HG03095 (cell line): ENCODE data around the gene AUTS2.

Source experiments
- ATAC-seq: cut with Tn5 transposase; IDR thresholded peaks from one replicate; pipeline ENCODE4 v1.9.1; 2021; ENCODE audit warnings: moderate library complexity; ENCODE audit not compliant: unreplicated experiment

Gene AUTS2

GRCh38 chr7:70143075-70144044 is 545.1 kb downstream of the AUTS2 start:
- ATAC-seq, result no peak

DNA sequence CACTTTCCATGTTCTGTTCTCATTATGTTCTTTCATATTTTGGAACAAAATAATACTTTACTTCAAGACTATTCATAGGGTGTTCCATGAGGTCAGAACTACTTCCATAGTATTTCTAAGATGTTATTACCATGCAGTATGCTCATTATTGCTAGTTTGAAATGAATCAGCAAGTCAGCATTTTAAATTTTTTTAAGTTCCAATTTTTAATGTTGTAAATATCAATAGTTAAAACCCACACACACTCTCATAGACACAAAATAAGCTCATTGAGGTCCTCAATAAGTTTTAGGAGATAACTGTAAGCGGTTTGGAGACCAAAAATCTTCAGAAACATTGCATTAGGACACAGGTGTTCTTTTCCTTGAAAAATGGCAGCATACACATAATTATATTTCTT is 550.7 kb downstream of the AUTS2 start:
- no peak for ATAC-seq

DNA sequence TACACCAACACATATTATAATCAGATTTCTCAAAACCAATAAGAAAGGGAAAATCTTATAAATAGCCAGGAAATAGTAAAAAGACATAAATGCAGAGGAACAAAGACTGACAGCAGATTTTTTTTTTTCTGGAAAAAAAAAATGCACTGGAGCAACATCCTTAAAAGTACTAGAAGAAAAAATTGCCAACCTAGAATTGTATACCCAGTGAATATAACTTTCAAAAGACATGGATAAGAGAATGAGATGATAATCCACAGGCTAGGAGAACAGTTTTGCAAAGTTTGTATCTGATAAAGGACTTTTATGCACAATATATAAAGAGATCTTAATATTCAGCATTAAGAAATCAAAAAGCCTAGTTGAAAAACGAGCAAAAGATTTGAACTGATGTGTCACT is 554.0 kb downstream of the AUTS2 start:
- no peak for ATAC-seq

DNA sequence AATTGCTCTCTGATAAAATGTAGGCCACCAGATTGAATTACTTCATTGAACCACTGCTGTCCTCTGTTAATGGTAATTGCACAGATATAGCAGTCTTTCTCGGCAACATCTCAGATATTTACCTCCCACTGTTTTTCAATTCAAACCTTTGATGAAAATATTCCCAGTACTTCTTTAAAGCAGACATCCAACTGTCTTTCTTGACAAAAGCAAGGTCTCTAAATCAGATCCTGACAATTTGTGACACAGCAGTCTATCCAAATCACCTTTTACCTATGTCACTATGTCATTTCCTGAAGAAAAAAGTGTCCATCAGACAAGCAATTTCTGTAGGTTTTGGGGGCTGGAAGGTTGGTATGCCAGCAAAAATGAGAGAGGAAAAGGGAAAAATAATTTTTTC is 555.7 kb downstream of the AUTS2 start:
- no peak for ATAC-seq

DNA sequence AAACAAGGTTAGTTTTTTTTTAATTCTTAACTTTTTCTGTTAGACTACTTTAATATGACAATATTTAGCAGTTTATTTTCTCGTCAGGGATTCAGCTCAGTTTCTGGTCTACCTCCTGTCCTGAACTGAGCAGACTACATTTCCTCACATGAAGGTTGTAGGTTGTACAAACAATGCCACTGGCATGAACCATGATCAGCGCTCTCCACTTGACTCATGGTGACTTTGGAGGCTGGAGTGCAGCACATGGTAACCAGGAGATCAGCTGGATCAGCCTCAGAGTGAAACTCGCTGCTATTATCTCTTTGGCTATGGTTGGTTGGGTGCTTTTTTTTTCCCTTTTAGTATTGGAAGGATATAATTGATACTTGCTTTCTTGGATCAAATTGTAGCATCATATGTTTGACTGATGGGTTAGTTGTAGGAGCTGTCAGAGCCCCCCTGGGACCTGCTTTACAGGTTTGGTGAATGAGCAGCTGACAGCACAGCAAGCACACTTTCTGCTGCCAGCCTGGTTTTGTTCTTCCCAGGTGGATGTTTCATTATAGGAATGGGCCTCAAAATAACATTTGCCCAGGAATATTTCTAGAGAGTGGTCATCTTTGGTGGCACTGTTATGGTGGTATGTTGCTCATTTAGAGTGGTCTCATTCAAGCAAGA is 556.4 kb downstream of the AUTS2 start:
- no peak for ATAC-seq

GRCh38 chr7:70156057-70156456 is 557.8 kb downstream of the AUTS2 start:
- no peak for ATAC-seq

GRCh38 chr7:70159121-70159520 is 560.8 kb downstream of the AUTS2 start:
- no peak for ATAC-seq

GRCh38 chr7:70165477-70166170 is 567.3 kb downstream of the AUTS2 start:
- ATAC-seq, result no peak

DNA sequence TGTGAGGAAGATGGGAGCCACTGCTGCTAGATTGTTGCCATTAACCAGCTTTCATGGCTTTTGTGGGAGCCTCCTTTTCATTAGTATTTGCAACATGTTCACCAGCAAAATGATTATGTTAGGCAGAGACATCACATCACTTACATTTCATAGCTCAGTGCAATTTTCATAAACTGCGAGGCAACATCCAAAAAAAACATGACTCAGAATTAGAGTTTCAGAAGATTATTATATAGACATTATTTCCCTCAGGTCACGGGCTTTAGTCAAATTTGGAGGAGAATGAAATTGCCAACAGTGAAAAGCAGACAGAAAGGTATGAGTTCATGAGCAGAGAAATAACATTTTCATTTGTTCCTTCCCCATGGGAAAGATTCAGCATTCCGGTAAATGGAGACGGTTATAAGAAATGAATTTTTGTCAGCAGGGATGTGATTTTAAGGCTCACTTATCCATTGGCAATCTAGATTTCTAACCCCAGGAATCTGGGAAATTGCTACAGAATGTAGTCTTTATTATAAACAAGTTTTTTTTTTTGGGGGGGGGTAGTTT is 573.2 kb downstream of the AUTS2 start:
- no peak for ATAC-seq

DNA sequence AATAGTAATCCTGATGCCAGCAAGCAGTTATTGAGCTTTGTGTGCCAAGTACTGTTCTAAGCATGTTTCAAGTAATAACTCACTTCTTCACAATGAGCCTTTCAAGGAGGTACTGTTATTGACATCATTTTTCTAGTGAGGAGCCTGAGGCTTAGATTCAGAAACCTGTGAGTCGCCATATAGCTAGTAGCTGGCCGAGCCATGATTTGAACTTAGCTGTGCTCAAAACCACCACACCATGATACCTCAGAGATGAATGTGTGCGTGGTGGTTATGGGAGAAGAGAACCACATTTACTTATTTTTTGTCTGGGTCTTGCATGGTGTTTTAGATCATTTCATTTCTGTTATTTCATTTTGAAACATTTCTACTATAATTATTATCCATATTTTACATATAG is 578.9 kb downstream of the AUTS2 start:
- no peak for ATAC-seq

DNA sequence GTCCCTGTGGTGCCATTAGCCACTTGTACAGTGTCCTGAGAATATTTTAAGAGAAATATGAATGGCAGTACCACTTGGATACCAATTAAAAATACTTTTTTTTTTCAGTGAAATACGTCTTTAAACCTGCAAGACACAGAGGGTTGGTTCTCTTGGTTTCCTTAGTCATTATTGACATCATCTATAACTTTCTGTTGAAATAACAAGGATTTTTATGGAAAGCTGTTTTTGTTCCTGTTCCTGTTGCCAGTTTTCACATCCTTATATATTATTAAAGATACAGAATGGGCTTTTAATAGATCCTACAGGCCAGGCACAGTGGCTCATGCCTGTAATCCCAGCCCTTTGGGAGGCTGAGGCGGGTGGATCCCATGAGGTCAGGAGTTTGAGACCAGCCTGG is 579.9 kb downstream of the AUTS2 start:
- ATAC-seq, result no peak

- ATAC-seq, result no peak
These were observed 580.5 kb downstream of the AUTS2 start for GRCh38 chr7:70178787-70179186.

DNA sequence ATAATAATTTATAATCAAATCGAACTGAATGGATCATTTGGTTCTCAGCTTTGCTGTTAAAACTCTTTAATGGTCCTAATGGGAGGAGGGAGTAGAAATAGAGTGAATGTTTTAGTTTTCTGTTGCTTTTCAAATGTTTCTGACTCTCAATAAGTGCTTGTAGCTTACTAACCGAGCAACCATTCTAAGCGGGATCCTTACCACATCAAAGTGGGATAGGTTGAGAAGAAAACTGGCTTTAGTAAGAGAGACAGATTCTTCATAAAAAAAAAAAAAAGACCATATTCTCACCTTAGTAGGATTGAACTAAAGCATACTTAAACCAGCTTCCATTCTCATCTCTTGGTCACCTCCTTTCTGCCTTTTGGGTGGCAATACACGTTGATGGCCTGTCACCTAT is 584.2 kb downstream of the AUTS2 start:
- no peak for ATAC-seq

DNA sequence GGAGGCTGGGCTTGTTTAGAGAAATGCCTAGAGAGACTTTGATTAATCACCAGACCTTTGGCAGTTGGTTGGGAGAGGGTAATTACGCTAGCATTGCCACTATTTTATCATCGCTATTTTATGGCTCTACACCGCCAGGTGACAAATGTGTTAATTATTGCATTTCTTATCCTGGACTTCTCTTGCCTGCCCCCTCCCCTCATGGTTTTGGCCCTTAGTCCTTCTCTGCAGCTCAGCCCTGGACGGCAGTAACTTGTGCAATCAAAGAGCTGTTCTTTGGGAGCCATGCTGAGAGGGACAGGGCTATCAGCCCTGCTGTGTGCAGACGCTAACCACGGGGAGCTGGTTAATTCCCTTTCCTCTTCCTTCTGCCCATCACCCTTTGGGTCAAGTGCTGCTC is 585.0 kb downstream of the AUTS2 start:
- no peak for ATAC-seq

DNA sequence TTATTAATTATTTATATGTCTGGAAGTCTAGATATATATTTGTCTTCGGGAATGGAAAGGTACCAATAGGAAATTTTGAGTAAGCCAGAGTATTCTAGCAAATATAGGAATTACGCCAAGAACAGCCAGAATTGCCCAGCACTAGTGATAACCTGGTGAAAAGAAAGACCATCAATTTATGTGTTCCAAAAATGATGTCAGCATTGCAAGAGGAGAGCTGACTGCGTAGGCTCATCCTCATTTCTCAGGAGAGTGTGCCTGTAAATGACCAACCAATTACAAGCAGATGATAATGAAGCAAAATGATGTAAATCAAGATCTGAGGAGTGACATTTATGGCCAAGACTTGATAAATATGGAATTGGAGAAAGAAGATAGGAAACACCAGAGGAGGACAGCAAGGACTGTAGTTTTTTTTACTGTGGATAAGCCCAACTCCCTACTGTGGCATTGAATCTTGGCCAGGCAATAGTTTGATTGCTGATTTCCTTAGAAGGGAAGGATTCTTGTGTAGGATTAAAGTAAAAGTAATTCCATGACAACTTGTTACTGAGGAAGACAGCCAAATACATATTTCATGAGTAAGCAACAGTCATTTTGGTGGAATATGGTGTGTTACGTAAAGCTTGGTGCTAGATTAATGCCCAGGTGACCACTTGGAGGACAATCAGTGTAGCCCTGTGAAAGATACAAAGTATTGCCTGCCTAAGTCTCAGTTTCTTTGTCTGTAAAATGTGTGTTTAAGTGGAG is 590.8 kb downstream of the AUTS2 start:
- no peak for ATAC-seq

- no peak for ATAC-seq
These were observed 591.5 kb downstream of the AUTS2 start for GRCh38 chr7:70189776-70190175.

DNA sequence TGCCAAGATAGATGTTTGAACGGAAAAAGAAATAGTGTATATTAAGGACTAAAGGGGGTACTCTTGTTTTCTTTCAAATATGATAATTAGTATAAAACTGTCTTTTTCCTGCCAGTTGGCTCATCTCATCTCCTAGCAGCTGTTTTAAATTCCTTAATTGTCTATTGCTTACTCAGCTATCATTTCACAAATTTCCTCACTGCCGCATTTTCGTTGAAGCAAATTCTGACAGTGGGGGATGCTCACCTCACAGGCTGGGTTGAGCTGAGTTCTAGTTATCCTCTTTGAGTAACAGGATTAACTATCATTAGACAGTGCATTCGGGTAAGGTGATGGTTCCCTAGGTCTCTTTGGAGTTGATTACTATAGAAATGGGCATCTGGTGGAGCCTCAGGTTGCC is 592.0 kb downstream of the AUTS2 start:
- no peak for ATAC-seq

GRCh38 chr7:70193514-70193913 is 595.2 kb downstream of the AUTS2 start:
- no peak for ATAC-seq

GRCh38 chr7:70208236-70209063 is 610.2 kb downstream of the AUTS2 start:
- no peak for ATAC-seq
